GM21515 (cell line): Measurements from ENCODE around the gene C1QB.

Experiments used
- ATAC-seq: cut with Tn5 transposase; IDR thresholded peaks from one replicate; pipeline ENCODE4 v1.9.1; 2021; ENCODE audit not compliant: unreplicated experiment

C1QB gene

GRCh38 chr1:22633697-22634463, 19.2 kb upstream of the C1QB start:
- no peak for ATAC-seq

- no peak for ATAC-seq
These were observed 17.6 kb upstream of the C1QB start for GRCh38 chr1:22635436-22635835.

- no peak for ATAC-seq
These were observed 16.7 kb upstream of the C1QB start, which contains the start of gene C1QA for GRCh38 chr1:22636353-22636752. Gene C1QA, plus strand, starts transcription at chr1:22636628. Its CDS starts 989 bp downstream, at chr1:22637617.

DNA sequence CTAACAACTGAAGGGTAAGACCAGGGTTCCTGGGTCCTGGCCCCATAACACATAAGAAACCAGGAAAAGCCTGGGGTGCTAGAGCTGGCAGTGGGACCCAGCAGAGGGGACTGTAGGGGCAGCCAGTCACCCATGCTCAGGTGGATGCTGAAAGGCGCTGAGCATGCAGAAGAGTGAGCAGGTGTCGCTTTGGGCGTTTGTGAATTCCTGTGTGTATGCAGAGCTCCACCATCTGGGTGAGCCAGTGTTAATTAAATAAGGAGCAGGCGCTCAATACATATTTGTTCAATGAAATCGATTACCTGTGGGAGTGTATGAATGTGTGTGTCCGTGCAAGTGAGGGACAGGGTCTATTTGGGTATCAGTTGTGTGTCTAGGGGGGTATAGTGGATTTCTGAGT, 16.1 kb upstream of the C1QB start:
- ATAC-seq = no peak

- ATAC-seq = no peak
These were observed 15.1 kb upstream of the C1QB start for GRCh38 chr1:22637907-22638445.

DNA sequence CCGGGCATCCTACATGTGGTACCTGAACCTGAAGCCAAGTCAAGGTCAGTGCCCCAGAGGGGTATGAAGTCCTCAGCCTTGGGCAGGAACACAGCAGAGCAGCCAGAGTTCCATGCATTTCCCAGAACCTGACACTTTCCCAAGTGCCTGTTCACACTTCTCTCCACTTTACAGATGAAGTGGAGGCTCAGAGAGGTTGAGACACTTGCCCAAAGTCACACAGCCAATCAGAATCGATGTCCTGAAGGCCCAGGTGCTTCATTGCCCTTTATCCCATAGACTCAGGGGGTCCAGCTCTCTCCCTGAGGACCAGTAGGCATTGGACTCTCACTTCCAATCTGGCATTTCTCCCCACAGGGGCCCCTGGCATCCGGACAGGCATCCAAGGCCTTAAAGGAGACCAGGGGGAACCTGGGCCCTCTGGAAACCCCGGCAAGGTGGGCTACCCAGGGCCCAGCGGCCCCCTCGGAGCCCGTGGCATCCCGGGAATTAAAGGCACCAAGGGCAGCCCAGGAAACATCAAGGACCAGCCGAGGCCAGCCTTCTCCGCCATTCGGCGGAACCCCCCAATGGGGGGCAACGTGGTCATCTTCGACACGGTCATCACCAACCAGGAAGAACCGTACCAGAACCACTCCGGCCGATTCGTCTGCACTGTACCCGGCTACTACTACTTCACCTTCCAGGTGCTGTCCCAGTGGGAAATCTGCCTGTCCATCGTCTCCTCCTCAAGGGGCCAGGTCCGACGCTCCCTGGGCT, 14.4 kb upstream of the C1QB start:
- ATAC-seq = no peak

DNA sequence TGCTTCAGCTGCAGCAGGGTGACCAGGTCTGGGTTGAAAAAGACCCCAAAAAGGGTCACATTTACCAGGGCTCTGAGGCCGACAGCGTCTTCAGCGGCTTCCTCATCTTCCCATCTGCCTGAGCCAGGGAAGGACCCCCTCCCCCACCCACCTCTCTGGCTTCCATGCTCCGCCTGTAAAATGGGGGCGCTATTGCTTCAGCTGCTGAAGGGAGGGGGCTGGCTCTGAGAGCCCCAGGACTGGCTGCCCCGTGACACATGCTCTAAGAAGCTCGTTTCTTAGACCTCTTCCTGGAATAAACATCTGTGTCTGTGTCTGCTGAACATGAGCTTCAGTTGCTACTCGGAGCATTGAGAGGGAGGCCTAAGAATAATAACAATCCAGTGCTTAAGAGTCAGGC, 13.8 kb upstream of the C1QB start:
- ATAC-seq = no peak

- ATAC-seq = no peak
These were observed 11.8 kb upstream of the C1QB start for GRCh38 chr1:22641247-22641646.

- no peak for ATAC-seq
These were observed 11.0 kb upstream of the C1QB start for GRCh38 chr1:22641906-22642636.

- ATAC-seq = no peak
These were observed 9.7 kb upstream of the C1QB start, which contains the start of gene C1QC for GRCh38 chr1:22643381-22643780. Gene C1QC, plus strand, starts transcription at chr1:22643633. Its CDS starts 391 bp downstream, at chr1:22644024.

DNA sequence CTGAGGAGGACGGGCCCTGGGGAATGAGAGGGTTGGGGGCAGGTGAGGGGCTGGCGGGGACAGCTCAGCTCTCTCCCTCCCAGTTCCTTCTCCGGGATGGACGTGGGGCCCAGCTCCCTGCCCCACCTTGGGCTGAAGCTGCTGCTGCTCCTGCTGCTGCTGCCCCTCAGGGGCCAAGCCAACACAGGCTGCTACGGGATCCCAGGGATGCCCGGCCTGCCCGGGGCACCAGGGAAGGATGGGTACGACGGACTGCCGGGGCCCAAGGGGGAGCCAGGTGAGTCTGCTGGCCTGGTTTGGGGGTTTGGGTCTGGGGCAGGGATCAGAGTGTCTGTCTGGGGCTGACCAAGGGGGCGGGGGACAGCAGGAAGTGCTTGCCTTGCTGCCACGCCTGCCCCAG, 9.1 kb upstream of the C1QB start:
- ATAC-seq = no peak

DNA sequence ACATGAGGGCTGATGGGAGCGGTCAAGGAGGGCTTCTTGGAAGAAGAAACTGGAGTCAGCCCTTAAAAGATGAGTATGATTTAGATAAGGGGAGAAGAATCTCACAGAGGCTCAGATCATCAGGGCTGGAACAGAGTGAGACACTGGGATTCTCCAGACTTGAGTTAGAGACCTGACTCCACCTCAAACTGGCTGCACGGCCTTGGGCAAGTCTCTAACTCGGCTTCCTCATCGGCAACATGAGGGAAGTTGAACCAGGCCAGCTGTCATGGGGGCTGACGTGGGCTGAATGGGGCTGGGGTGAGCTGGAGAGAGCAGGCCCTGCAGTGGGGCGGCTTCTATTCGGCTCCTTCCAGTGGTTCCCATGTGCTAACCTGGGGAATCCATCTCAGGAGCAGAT, 7.1 kb upstream of the C1QB start:
- no peak for ATAC-seq

GRCh38 chr1:22646384-22646783, 6.7 kb upstream of the C1QB start:
- ATAC-seq = no peak

DNA sequence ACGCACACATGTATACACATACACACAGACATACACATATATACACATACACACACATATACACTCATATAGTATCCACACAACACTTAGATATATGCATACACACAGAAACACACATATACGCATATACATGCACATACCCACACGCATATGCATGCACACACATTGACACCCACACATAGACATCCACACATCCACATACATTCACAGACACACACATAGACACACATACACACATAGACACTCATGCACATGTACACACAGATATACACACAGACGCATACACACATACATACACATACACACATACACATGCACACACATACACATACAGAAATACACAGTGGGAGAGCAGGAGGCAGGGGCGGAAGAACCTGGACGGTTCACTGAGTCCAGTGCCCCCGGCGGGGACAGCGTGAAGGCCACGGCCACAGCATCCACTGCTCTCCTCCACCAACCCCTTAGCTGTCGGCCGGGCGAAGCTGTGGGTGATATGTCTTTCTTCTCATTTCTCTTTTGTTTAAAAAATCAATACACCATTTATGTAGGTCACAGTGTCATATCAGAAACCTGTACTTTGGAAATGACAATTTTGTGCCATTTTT, 2.8 kb upstream of the C1QB start:
- ATAC-seq = no peak

- no peak for ATAC-seq
These were observed 837 bp upstream of the C1QB start for GRCh38 chr1:22651941-22652856.

- ATAC-seq = no peak
These were observed 1.7 kb downstream of the C1QB start for GRCh38 chr1:22654692-22655091.

DNA sequence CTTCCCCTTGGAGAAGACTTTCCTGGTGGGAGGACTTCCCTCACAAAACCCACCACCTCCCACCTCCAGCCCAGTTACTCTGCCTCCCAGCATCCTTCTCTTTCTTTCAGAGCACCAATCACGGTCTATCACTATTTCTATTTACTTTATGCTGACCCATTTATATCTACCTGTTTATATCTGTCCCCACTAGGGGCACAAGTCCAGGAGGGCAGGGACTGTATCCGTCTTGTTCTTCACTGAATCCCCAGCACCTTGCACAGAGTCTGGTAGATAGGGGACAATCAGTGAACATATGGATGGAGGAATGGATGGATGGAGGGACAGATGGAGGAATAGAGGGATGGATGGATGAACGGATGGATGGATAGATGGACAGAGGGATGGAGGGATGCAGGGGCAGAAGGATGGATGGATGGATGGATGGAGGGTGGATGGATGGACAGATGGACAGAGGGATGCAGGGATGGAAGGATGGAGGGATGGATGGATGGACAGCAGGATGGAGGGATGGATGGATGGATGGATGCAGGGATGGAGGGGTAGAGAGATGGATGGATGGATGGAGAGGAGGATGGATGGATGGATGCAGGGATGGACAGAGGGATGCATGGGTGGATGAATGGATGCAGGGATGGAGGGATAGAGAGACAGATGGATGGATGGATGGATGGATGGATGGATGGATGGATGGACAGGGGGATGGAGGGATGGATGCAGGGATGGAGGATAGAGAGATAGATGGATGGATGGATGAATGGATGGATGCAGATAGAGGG, 5.5 kb downstream of the C1QB start:
- no peak for ATAC-seq

DNA sequence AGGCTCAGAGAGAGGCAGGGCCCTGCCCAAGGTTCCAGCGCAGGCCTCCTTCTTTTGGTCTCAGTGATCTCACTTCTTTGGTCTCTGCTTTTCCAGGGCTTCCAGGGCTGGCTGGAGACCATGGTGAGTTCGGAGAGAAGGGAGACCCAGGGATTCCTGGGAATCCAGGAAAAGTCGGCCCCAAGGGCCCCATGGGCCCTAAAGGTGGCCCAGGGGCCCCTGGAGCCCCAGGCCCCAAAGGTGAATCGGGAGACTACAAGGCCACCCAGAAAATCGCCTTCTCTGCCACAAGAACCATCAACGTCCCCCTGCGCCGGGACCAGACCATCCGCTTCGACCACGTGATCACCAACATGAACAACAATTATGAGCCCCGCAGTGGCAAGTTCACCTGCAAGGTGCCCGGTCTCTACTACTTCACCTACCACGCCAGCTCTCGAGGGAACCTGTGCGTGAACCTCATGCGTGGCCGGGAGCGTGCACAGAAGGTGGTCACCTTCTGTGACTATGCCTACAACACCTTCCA, 7.7 kb downstream of the C1QB start:
- no peak for ATAC-seq

- ATAC-seq = no peak
These were observed 8.8 kb downstream of the C1QB start for GRCh38 chr1:22661880-22662279.
